Activated CD8-positive, alpha-beta memory T cell treated with anti-CD3 and anti-CD28 coated beads, Interleukin-2, amount 50 U/mL, for 4 hours (primary cell): ENCODE results near the gene USP47.
A peak's percentile ranks its signal among the peaks of the same experiment; 100 is the strongest.

ENCODE experiments used
- DNase-seq: peaks from one replicate; pipeline ENCODE4 v3.0.0-alpha.2; 2020

The USP47 gene, protein sequence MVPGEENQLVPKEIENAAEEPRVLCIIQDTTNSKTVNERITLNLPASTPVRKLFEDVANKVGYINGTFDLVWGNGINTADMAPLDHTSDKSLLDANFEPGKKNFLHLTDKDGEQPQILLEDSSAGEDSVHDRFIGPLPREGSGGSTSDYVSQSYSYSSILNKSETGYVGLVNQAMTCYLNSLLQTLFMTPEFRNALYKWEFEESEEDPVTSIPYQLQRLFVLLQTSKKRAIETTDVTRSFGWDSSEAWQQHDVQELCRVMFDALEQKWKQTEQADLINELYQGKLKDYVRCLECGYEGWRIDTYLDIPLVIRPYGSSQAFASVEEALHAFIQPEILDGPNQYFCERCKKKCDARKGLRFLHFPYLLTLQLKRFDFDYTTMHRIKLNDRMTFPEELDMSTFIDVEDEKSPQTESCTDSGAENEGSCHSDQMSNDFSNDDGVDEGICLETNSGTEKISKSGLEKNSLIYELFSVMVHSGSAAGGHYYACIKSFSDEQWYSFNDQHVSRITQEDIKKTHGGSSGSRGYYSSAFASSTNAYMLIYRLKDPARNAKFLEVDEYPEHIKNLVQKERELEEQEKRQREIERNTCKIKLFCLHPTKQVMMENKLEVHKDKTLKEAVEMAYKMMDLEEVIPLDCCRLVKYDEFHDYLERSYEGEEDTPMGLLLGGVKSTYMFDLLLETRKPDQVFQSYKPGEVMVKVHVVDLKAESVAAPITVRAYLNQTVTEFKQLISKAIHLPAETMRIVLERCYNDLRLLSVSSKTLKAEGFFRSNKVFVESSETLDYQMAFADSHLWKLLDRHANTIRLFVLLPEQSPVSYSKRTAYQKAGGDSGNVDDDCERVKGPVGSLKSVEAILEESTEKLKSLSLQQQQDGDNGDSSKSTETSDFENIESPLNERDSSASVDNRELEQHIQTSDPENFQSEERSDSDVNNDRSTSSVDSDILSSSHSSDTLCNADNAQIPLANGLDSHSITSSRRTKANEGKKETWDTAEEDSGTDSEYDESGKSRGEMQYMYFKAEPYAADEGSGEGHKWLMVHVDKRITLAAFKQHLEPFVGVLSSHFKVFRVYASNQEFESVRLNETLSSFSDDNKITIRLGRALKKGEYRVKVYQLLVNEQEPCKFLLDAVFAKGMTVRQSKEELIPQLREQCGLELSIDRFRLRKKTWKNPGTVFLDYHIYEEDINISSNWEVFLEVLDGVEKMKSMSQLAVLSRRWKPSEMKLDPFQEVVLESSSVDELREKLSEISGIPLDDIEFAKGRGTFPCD (N-terminal part only)

DNA sequence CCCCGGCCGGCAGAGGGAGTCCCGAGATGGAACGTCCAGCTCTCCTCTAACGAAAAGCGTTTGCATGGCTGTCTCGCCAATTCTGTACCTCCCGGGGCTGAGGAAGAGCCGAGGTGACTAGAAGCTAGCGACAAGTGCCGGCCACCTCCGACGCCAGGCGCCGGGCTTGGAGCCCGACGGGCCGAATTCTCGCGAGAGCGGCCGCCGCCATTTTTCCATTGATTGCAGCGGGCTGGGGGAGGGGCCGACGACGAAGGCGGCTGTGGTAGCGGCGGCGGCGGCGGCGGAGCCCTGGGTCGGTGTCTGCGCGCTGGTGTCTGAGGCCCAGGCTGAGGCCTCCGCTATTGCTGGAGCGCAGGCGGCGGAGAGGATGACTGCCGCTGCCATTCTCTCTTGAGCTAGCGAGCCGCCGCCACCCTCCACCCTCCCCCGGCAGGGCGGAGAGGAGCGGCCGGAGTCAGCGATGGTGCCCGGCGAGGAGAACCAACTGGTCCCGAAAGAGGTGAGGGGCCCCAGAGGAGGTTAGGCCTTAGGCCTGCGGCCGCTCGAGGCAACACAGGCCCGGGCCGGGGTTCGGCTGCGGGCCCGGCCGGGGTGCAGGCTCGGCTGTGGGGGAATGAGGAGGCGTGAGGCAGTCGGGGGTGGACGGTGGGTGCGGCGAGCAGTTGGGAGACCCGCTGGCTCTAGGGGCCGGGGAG is at the start of gene USP47:
Gene USP47 (plus strand): TSS at position 250 of the 698 bp plus-strand sequence. CDS start 214 bp downstream, at position 464.
- DNase-seq, result peak; percentile 96

DNA sequence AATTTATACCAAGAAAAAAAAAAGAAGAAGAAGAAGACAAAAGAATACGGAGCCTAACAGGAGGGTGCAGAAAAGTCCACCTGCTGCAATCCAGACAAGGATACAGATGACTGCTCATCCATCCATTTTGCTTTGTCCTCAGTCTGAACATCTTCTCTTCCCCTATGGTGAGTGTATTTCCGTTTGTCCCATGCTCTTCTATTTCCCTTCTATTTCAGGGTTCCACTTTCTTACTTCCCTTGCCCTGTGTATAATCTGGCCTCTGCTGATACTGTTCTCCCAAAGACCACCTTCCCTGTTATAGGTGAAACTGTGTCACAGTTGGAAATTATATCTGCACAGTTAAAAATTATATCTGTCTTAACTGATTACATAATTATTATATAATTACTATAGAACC is 48.7 kb upstream of the USP47 start:
- DNase-seq, result no peak

DNA sequence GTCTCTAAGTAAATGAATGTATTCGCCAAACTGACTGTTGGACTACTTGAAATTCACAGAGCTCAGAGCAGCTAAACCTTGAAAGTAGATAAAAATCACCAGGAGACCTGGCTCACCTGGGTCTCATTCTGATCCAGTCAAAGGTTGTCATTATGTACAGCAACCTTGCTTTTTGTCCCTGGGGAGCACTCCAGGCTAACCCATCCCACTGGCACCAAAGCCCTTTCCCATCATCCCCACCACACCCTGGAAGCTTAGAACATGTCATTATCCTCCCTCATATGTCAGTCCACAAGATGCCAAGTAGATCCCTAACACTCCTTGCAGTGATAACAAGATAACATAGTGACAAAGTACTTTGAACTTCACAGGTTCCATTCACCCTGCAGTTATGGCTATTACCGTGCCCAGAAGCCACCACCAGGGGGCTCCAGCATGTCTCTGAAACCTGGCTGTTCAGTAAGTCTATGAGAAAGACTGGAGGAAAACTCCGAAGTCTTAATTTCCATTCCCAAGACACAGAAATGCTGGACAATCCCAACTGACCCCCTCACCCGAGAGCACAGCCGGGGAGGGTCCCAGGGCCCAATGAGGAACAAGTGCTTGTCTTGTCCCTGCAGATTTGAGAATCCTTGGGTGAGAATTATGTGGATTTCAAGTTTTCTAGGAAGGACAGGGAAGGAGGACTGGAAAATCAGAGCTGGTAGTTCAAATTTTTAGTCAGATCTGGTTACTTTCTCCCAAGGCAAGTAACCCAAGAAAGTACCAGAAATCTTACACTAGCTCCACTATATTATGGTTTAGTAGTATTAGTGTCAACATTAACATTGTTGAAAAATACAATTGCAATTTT is 43.0 kb upstream of the USP47 start:
- DNase-seq, result peak; percentile 88

DNA sequence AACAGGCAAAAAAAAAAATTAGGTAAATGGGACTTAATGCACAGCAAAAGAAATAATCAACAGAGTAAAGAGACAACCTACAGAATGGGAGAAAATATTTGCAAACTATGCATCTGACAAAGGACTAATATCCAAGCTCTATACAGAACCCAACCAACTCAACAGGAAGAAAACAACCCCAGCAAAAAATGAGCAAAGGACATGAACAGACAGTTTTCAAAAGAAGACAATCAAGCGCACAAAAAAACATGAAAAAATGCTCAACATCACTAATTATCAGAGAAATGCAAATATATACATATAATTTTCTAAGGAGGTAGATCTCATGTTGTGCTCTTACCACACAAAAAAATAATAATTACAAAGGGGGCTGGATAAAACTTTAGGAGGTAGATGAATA is 36.5 kb upstream of the USP47 start:
- no peak for DNase-seq

DNA sequence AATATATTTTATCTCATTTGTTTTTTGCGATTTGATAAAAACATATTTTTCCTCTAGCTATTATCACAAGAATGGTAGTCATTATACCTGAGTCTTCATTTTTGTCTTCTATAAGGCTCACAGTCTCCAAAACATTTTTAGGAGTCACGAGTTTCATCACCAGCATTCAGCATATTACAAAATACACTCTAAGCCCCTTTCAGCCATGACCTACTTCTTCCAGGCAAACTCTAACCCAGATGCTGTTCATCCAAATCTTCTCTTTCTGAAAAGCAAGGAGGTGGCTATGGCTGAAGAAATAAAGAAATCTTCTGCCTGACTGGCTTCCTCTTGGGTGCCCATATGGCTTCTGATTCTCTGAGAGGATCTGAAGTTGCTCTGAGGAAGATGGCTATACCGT is 35.7 kb upstream of the USP47 start:
- no peak for DNase-seq

DNA sequence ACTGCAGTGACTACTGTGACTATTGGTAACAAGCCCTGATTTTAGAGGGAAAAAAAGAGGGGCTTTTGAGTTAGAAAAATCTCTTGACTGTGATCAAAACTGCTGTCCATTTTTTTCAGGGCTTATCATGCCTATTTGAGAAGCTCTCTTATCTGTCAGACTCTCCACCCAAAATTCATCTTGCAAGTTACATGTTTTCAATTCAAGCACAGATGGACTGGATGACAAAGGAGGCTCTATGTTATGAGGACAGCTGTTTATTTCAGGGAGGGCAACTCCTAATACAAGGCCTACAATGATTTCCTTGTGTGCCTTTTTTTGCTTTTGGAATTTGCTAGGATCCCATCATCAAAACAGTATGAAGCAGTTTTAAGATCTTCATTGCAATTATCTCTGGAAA is 35.2 kb upstream of the USP47 start:
- DNase-seq, result no peak

DNA sequence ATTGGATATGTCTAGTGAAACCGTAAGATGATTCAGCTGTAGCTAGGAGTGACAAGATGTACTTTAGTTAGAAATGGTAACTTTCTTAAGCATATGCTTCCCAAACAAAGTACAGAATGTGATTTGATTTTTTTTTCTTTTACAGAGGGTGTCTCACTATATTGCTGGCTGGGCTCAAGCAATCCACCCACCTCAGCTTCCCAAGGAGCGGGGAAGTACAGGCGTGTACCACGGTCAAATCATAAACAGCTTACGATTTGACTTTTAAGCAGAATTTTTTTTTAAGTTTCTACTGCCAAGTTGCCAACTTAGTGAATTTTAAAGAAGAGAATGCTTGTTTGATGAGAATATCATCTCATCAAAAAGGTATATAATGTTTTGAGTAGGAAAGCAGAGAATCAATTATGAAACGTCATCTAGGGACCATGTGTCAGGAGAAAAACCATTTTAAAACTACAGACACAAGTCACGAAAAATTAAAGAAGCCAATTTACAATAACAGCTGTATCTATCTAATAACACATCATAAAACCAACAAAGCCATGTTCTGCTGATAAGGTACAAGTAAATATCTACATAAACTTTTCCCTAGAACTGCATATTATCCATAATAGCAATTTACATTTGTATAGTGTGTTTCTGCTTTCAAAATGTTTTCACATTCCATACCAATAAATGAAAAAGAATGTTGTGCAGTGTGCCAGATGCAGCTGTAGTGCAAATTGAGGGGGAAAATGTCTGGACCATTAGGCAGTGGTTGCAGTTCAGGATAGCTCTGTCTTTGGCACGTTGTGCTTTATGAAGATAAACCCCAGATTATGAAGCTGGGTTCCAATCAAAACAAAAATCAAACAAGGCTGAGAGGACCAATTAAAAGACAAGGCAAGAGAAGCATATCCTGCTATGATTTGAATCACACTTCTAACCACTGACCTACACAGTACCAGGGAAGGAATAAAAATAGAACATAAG is 33.7 kb upstream of the USP47 start:
- no peak for DNase-seq

DNA sequence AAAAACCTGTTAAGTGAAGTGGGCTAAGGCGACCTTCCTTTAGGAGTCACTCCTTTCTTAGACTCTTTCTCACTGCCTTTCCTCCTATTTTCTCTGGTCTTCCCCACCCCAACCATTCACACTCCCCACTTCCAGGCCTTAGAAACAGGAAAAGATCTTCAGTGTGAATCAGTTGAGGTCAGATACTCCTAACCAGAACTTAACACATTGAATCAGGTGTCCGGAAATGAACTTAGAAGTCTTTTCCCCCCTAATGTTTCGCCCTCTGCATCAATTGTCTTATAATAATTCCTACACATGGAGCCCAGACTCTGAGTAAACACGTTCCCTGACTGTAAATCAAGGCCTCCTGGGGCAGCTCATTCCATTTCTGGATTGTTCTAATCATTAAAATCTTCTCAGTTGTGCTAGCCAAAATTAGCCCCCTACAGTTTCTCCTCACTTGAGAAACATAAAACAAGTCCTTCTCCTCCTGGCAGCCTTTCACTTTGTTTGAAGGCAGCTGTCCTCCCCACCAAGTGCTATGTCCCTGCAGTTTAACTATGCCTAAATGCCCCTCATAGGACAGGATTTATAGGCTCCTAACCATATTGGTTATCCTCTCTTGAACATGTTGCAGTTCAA is 32.7 kb upstream of the USP47 start:
- no peak for DNase-seq

DNA sequence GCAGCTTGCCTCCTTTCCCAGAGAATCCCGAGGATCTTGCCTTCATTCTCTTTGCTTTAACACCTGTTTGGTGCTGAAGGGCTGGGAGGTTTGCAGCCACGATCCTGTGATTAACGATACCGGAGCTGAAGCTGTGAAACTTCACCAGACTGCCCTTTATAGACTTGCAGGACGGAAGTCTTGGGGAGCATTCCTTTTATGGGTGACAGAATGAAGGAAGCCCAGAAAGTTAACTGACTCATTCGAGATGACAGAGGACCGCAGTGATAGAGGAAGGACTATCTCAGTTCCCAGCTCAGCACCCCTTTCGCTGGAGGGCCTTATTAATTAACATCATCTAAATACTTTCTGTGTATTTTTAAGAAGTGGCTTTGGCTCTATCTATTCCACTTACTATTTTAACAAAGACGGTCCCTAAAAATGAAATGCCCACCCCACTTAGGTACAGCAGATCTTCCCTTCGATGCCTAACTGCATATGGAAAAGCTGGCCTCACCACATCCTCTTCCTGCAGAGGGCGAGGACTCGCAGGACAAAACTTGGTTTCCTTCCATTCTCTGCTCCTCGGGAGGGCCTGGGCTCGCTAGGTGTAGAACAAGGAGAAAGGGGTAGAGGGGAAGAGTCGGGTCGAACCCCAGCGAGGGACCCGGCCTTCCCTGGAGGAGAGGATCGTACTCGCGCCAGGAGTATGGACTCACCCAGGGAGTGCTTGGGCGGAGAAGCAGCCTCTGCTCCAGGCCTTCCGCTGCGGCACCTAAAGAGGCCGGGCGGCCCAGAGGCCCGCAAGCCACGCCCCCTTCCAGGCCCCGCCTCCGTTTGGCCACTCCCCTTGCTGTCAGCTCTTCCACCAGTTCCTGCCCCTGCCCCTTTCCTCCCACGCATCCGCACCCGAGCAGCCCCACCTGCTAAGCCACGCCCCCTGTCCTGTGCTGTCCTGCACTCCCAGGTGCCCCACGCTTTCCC is 30.7 kb upstream of the USP47 start:
- DNase-seq, result no peak

DNA sequence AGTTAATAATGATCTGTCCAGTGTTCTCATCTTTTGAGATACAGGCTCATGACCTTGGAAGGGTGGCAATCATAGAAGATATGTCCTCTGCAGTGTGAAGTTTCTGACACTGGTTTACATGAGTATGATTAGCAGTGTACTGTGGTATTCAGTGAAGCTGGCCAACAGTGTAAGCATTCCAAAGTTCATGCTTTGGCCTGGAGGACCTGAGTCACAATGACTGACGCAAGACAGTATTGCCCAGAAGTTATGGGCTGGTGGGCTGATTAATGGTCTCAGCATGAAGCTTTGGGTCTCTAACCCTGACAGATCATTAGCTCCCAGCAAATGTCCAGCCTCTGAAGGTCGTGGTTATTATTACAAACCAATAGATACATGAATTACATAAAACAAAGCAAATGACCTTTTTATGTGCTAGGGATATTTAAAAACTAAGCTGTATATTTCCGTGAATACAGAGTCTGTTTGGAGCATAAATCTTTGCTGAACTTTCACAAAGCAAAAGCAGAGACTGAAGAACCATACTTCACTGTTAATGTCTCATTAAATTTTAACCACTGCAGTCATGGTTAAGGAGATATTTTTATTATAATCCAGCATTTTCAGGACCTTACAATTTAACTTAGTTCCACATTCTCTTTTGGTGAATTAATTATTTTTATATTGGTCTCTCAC is 28.3 kb upstream of the USP47 start:
- no peak for DNase-seq

DNA sequence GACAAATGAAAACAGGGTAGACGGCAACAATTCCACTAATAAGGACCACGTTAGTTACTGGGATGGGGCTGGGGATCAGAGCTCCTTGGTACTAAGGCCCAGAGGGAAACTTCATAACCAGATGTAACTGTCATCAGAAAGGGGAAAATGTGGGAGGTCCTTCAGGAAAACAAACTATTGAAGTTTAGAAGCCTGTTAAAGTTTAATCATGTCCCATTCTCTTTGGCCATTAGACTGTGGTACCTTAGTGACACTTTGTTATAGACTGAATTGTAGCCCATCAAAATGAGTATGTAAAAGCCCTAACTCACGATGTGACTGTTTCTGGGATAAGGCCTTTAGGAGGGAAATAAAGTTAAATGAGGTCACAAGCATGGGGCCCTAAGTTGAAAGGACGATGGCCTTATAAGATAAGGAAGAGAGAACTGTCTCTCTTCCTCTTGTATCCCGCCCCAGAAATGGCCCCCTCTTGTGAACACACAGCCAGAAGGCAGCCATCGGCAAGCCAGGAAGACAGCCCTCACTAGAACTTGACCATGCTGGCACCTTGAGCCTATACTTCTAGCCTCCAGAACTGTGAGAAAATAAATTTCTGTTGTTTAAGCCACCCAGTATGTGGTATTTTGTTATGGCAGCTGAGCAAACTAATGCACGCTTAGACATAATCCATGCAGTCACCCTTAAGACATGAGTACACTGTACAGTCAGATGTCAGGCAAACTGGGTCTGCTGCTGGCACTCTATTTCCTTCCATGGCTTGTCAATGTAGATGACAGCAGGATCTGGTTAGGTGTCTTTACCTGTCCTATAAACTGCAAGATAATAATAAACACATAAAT is 26.9 kb upstream of the USP47 start:
- DNase-seq, result no peak

DNA sequence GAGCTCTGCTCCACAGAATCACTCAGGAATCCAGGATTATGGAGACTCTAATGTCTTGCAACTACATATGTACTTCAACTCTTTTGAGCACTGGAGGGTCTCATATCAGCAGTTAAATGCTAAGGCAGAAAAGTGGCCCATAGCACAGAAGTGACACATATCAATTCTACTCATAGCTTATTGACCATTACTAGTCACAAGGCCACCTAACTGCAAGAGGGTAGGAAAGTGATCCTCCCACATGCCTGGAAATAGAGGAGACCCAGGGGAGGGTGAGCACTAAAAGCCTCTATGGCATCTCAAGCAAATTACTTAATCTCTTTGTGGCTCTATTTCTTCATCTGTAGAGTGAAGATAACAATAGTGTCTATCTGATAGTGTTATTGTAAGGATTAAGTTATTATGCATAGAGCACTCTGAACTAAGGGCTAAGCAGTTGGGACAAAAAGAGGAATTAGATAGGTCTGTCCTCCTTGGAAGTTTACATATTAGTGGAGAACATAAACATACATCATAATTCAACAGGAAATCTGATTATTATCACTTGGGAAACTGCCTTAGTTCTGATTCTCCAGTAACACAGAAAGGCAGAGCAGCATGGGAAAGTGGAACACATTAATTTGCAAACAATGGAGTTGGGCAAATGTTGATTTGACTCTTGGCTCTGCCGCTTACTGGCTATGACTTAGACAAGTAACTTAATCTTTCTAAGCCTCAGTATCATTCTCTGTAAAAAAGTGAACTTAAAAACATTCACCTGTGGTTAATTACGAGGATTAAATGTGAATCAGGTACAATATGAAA is 25.1 kb upstream of the USP47 start:
- DNase-seq, result no peak

DNA sequence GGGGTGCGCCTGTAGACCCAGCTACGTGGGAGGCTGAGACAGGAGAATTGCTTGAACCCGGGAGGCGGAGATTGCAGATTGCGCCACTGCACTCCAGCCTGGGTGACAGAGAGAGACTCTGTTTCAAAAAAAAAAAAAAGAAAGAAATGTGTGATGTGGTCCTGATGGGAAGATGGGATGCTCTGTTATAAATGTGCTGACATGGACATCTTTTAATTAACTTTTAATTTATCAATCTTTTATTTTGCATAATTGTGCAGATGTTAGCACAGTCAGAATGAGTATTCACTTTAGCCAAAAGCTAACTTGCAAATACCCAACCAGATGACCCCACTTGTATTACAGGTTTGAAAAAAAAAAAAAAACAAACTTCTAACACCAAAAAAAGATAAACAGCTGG is 23.8 kb upstream of the USP47 start:
- no peak for DNase-seq

DNA sequence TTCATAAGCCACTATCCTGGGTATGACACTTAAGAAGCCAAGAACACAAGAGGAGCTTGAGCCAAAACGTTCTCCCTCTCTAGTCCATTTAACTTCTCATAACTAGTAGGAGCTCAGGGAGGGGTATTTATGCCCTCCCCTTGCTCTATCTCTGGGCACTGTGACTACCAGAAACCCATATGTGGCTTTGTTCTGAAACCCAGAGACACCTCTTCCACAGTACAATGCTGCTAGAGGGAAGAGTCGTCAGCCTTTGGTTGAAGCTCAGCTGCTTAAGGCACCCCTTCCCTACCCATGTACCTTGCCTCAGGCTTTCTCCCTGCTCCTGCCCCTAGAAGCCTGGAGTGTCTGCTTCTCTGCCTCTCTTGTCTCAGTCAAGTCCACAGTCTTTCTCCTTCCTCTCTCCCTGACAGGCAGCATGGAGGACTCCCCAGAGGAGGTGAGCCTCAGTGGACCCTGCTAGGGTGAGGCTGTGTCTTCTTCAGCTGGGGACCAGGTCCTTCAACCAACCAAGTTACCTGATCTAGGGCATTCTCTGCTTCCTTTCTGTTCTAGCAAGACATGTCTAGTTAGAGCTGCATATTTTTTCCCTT is 23.1 kb upstream of the USP47 start:
- DNase-seq, result no peak

DNA sequence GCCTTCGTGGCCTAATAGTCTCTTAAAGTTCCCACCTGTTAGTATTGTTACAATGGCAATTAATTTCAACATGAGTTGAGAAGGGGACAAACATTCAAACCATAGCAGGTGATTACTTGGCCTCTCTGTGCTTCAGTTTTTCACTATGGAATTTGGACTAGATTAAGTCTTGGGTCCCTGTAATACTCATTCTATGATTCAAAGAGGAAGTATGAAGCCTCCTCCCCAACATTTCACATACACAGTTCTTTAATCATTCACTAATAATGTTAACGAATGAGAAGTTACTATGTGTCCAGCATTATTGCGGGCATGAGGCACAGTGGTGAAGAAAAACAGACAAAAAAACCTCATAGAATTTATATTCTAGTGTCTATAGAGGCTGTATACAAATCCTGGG is 19.9 kb upstream of the USP47 start:
- no peak for DNase-seq

DNA sequence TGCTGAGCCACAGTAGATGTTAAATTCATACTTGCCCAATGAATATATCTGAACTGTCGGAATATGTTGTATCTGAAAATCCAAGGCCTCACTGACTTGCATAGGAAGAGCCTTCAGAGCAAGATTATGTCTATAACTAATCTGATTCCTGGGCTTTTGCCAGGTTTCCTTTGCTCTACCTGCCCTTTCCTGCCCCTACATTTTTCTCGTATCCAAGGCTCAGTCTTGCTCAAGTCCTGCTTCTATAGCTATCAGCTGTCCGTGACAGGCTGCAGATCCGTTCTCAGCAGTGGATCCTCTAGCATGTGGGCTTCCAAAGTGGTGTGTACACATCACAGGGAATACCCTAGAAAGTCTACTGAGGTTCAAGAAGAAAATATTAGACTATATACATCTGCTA is 18.8 kb upstream of the USP47 start:
- DNase-seq, result no peak
